ENCODE data around the gene ANTXR1. TPM values are rescaled to one million over a fixed set of nuclear protein-coding genes. Genes with fewer than 3 reads are reported as not detected.

Gene ANTXR1
- total and polyA plus RNA-seq, 11 donors = 5.8 to 75.2 (median 23.3) TPM

DNA sequence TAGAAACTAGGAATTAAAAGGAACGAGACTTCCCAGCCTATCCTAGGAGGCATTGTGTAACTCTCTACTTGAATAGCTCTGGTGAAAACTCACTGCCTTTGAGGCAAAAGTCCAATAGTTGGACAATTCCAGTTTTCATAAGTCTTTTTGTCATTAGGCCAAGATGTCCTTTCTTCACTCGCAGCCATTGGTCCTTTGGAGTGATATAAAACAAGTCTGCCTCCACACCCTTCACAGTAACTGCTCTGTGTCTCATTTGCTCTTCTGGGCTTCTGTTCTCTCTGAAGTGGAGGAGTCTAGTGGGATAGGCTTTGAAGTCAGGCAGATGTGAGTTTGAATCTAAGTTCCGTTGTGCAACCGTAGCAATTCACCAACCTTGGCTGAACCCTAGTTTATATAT, 28.2 kb downstream of the ANTXR1 start:
- Histone ChIP-seq H3K36me3 (peaks cover 0 to 47% (median 3%) of the 10 kb centered on the region in 9 donors), H3K27me3 (no peaks in the 10 kb centered on the region), H3K27ac (peak overlapping the region in 1 of 12 donors; percentile 46), H3K4me1 (peaks cover 0 to 18% (median under 1%) of the 10 kb centered on the region in 12 donors), H3K4me3 (no peak overlapping the region), H3K9me3 (no peaks in the 10 kb centered on the region)
- DNase-seq (no peak), ATAC-seq (peak; percentile 54 to 90 (median 76))
- intact Hi-C loops (cut with DNase I) = no loop called here
- no peak for TF ChIP-seq POLR2A (IDR thresholded peaks at IDR 0.05)
- TF ChIP-seq CTCF (IDR thresholded peaks at IDR 0.05) = no peak
- 80 to 85% (median 83%) methylated on average over 4 of the region's 4 CpGs for WGBS, 4 donors

- Histone ChIP-seq H3K9me3 (no peaks in the 10 kb centered on the region), H3K27me3 (no peaks in the 10 kb centered on the region), H3K4me1 (peaks cover 0 to 18% (median 2%) of the 10 kb centered on the region in 12 donors), H3K4me3 (no peak overlapping the region), H3K27ac (no peak overlapping the region), H3K36me3 (peaks cover 0 to 47% (median 3%) of the 10 kb centered on the region in 9 donors)
- no peak for DNase-seq
- no peak for ATAC-seq
- TF ChIP-seq POLR2A (IDR thresholded peaks at IDR 0.05) = no peak
- intact Hi-C loops (cut with DNase I) = no loop called here
- WGBS, 4 donors = 84 to 88% (median 86%) methylated on average over 9 of the region's 9 CpGs
Measured at GRCh38 chr2:69043736-69044400, 30.9 kb downstream of the ANTXR1 start.

- H3K36me3 ChIP-seq = peaks cover 0 to 37% (median 3%) of the 10 kb centered on the region in 9 donors
- no peaks in the 10 kb centered on the region for H3K27me3 ChIP-seq
- DNase-seq (no peak), ATAC-seq (peak in 3 of 4 donors; percentile 9 to 47 (median 33))
- intact Hi-C loops (cut with DNase I) = no loop called here
- TF ChIP-seq CTCF (IDR thresholded peaks at IDR 0.05) = no peak
- no peak for TF ChIP-seq POLR2A (IDR thresholded peaks at IDR 0.05)
- H3K9me3 ChIP-seq = no peaks in the 10 kb centered on the region
- H3K27ac ChIP-seq = no peak overlapping the region
- WGBS, 4 donors = 41 to 67% (median 52%) methylated on average over 1 of the region's 1 CpG
- H3K4me3 ChIP-seq = no peak overlapping the region
- peaks cover 0 to 6% (median 0%) of the 10 kb centered on the region in 12 donors for H3K4me1 ChIP-seq
Measured at GRCh38 chr2:69046221-69046662, 33.3 kb downstream of the ANTXR1 start.

DNA sequence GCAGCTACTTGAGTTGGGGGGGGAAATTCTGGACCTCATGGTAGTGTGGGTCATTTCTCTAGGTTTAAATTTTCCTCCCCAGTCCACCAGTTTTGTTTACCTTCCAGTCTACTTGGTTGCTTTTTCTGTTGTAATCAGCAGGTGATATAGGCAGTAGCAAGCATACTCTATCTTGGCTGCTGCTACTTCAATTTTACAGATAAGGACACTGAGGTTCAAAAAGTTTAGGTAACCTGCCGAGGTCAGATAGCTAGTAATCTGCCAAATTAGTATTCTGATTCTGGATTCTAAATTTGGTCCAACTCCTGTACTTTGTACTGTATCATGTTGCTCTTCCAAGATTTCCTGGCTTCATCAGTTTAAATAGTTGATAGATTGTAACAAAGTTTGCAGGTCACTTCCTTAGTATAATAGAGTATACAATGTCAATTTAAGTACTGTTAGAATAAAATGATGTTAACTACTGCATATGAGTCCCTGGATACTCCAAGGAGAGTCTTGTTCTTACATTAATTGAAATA, 34.7 kb downstream of the ANTXR1 start:
- no peaks in the 10 kb centered on the region for H3K9me3 ChIP-seq
- DNase-seq (no peak), ATAC-seq (no peak)
- TF ChIP-seq POLR2A (IDR thresholded peaks at IDR 0.05) = no peak
- TF ChIP-seq CTCF (IDR thresholded peaks at IDR 0.05) = no peak
- peaks cover 0 to 28% (median 3%) of the 10 kb centered on the region in 9 donors for H3K36me3 ChIP-seq
- H3K27ac ChIP-seq = no peak overlapping the region
- WGBS, 4 donors = 26 to 37% (median 29%) methylated on average over 1 of the region's 1 CpG
- no peaks in the 10 kb centered on the region for H3K27me3 ChIP-seq
- intact Hi-C loops (cut with DNase I) = no loop called here
- no peak overlapping the region for H3K4me3 ChIP-seq
- H3K4me1 ChIP-seq = peaks cover 0 to 4% (median 0%) of the 10 kb centered on the region in 12 donors
